Keratinocyte (primary cell): ENCODE measurements around the gene FNBP1.

Experiments
- CTCF ChIP-seq, 3 experiments: IDR thresholded peaks in 1 of 3; conservative IDR thresholded peaks in 1 of 3; optimal IDR thresholded peaks in 1 of 3; 2 replicates in 2 of 3; 3 replicates in 1 of 3; pipeline versions ENCODE3 to v1.5.1; 2011; ENCODE audit warnings: low read length in 3 of 3, mild to moderate bottlenecking in 3 of 3, moderate library complexity in 2 of 3, control low read depth in 1 of 3, inconsistent platforms in 1 of 3; ENCODE audit not compliant: insufficient read depth in 2 of 3; ENCODE audit errors: extremely low read depth in 1 of 3
- EZH2 ChIP-seq: IDR thresholded peaks from one replicate; pipeline ENCODE4 v1.6.1; 2012; ENCODE audit warnings: inconsistent platforms, mild to moderate bottlenecking, low read length, moderate library complexity

GRCh38 chr9:129918296-129918950 is 124.6 kb downstream of the FNBP1 start:
- TF ChIP-seq CTCF (optimal IDR thresholded peaks at IDR 0.05 in 1 of 3, IDR thresholded peaks at IDR 0.05 in 1 of 3, conservative IDR thresholded peaks at IDR 0.05 in 1 of 3; ENCODE audit: extremely low read depth in 1 of 3, insufficient read depth in 2 of 3, low read length in 3 of 3) (no peak), EZH2 (no peak)
